GM19463 (cell line): ENCODE data around the gene PTPRN2.

Experiments used
- ATAC-seq: cut with Tn5 transposase; IDR thresholded peaks from one replicate; pipeline ENCODE4 v1.9.1; 2021; ENCODE audit warnings: mild to moderate bottlenecking, moderate library complexity; ENCODE audit not compliant: unreplicated experiment

PTPRN2 gene

GRCh38 chr7:157805713-157806112, 781.9 kb downstream of the PTPRN2 start:
- ATAC-seq, result no peak

GRCh38 chr7:157803906-157804305, 783.7 kb downstream of the PTPRN2 start:
- no peak for ATAC-seq

GRCh38 chr7:157801971-157802675, 785.5 kb downstream of the PTPRN2 start:
- ATAC-seq, result no peak

GRCh38 chr7:157801113-157801512, 786.5 kb downstream of the PTPRN2 start:
- ATAC-seq, result no peak

- ATAC-seq, result no peak
Observed at GRCh38 chr7:157800281-157800680, 787.3 kb downstream of the PTPRN2 start.

- no peak for ATAC-seq
Observed at GRCh38 chr7:157799076-157799685, 788.4 kb downstream of the PTPRN2 start.

- no peak for ATAC-seq
Observed at GRCh38 chr7:157797361-157797760, 790.3 kb downstream of the PTPRN2 start.

- no peak for ATAC-seq
Observed at GRCh38 chr7:157796846-157797245, 790.8 kb downstream of the PTPRN2 start.

- no peak for ATAC-seq
Observed at GRCh38 chr7:157795643-157796042, 792.0 kb downstream of the PTPRN2 start.

- ATAC-seq, result no peak
Observed at GRCh38 chr7:157795199-157795598, 792.4 kb downstream of the PTPRN2 start.

GRCh38 chr7:157794746-157795065, 792.9 kb downstream of the PTPRN2 start:
- ATAC-seq, result no peak

- ATAC-seq, result no peak
Observed at GRCh38 chr7:157793973-157794745, 793.5 kb downstream of the PTPRN2 start.

- no peak for ATAC-seq
Observed at GRCh38 chr7:157793087-157793353, 794.6 kb downstream of the PTPRN2 start.

- no peak for ATAC-seq
Observed at GRCh38 chr7:157792241-157793086, 795.2 kb downstream of the PTPRN2 start.

- no peak for ATAC-seq
Observed at GRCh38 chr7:157791666-157792065, 796.0 kb downstream of the PTPRN2 start.

GRCh38 chr7:157791261-157791660, 796.4 kb downstream of the PTPRN2 start:
- ATAC-seq, result no peak

- no peak for ATAC-seq
Observed at GRCh38 chr7:157789942-157790341, 797.7 kb downstream of the PTPRN2 start.

- no peak for ATAC-seq
Observed at GRCh38 chr7:157789094-157789493, 798.5 kb downstream of the PTPRN2 start.

GRCh38 chr7:157788573-157788972, 799.0 kb downstream of the PTPRN2 start:
- ATAC-seq, result no peak

- no peak for ATAC-seq
Observed at GRCh38 chr7:157787275-157787701, 800.3 kb downstream of the PTPRN2 start.
